ENCODE data around the gene GPS1.

GPS1 gene

GRCh38 chr17:82085031-82085861, 33.5 kb downstream of the GPS1 start (continued):
- no peak for TF ChIP-seq SNAI2 (CRISPR knock-in tag; IDR thresholded peaks at IDR 0.05)
- no peak for TF ChIP-seq CSRNP3 (CRISPR knock-in tag; IDR thresholded peaks at IDR 0.05)
- no peak for TF ChIP-seq CSDC2 (CRISPR knock-in tag; IDR thresholded peaks at IDR 0.05)
- TF ChIP-seq PPARA (CRISPR knock-in tag; IDR thresholded peaks at IDR 0.05; ENCODE audit: borderline replicate concordance), result no peak
- TF ChIP-seq ZNF565 (CRISPR knock-in tag; conservative IDR thresholded peaks at IDR 0.05; ENCODE audit: low read depth), result no peak

DNA sequence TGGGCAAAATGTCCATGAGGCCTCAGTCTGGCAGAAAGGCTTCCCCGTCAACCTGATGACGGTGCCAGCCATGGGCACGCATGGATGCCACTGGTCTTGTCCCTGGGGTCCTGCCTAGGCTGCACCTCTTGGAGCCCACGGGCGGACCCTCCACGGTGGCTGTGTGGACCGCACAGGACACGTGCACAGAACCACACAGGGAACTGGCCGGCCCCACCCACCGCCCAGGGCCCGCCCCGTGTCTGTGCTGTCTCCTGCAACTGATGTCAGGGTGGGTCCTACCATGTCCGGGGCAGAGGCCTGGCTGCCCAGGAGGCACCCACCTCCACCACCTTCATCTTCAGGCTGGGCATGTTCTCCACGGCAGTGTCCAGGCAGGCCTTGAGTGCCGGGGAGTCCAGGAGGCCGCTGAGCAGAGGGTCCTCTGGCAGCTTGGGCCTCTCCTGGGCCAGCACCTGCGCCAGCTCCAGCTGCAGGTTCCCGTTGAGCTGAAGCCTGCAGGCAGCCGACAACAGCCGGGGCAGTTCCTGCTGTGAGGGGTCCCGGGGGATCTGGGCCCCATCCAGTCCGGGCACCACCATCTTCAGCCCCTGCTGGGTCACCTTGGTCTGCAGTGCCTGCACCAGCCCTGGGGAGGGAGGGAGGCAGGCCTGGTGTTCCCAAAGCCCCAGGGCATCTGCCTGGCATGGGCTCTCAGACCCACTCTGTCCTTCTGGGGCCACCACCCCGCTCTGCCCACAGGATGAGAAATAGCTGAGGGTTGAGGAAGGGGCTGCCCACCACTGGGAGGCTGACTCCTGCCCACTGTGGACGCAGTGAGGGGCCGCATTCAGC, 34.5 kb downstream of the GPS1 start:
- TF ChIP-seq TSHZ2 (CRISPR knock-in tag; IDR thresholded peaks at IDR 0.05) (no peak), ZFP3 (CRISPR knock-in tag; IDR thresholded peaks at IDR 0.05) (no peak), ARNTL (CRISPR knock-in tag; IDR thresholded peaks at IDR 0.05; ENCODE audit: borderline replicate concordance, low read depth) (no peak), SNAI2 (CRISPR knock-in tag; IDR thresholded peaks at IDR 0.05) (no peak), ZNF565 (CRISPR knock-in tag; conservative IDR thresholded peaks at IDR 0.05; ENCODE audit: low read depth) (no peak), ISL1 (CRISPR knock-in tag; IDR thresholded peaks at IDR 0.05) (no peak), ESRRG (CRISPR knock-in tag; IDR thresholded peaks at IDR 0.05) (no peak), GLIS3 (CRISPR knock-in tag; IDR thresholded peaks at IDR 0.05) (no peak), RARB (CRISPR knock-in tag; IDR thresholded peaks at IDR 0.05) (no peak), TOX (CRISPR knock-in tag; IDR thresholded peaks at IDR 0.05; ENCODE audit: borderline replicate concordance) (no peak)
- ATAC-seq, result no peak

- no peak for ATAC-seq
These were observed 35.5 kb downstream of the GPS1 start for GRCh38 chr17:82086941-82087906.

DNA sequence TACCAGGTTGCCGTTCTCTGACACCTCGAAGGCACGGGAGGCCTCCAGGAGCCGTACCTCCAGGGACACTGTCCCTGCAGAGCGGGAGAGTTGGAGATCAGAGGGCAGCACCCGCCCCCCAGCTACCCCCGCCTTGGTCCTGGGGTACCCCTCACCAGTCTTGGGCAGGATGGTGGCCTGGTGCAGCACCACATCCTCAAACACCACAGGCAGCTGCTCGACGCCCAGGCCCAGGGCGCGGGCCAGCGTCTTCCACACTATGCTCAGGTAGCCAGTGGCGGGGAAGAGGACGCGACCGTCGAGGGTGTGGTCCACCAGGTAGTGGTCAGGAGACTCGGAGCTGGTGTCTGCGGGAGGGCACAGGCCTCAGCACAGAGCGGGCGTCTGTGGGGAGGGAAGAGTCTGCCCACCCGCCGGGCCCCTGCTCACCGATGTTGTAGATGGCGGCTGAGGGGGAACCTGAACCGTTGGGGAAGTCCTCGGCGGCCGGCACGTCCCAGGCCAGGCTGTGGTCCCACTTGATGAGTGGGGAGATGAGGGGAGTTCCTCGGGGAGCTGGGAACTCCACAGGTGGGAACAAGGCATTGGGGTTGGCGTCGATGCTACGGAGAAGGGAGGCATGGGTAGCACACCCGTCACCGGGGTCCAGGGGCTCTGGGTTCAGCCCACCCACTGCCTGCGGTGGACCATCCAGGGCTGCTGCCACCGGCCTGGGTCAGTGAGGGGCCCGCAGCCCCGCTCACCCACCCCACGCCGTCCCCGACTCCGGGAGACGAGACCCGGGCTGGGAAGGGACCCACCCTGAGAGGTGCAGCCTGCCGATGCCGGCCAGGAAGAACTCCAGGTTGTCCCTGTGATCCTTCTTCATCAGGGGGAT, 36.5 kb downstream of the GPS1 start:
- no peak for ATAC-seq
- no peak for TF ChIP-seq TCF4 (CRISPR knock-in tag; IDR thresholded peaks at IDR 0.05; ENCODE audit: borderline replicate concordance)
- TF ChIP-seq, protein P1, sequence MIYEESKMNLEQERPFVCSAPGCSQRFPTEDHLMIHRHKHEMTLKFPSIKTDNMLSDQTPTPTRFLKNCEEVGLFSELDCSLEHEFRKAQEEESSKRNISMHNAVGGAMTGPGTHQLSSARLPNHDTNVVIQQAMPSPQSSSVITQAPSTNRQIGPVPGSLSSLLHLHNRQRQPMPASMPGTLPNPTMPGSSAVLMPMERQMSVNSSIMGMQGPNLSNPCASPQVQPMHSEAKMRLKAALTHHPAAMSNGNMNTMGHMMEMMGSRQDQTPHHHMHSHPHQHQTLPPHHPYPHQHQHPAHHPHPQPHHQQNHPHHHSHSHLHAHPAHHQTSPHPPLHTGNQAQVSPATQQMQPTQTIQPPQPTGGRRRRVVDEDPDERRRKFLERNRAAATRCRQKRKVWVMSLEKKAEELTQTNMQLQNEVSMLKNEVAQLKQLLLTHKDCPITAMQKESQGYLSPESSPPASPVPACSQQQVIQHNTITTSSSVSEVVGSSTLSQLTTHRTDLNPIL (CRISPR knock-in tag; IDR thresholded peaks at IDR 0.05; ENCODE audit: low read depth), result no peak
- TF ChIP-seq, protein P2, sequence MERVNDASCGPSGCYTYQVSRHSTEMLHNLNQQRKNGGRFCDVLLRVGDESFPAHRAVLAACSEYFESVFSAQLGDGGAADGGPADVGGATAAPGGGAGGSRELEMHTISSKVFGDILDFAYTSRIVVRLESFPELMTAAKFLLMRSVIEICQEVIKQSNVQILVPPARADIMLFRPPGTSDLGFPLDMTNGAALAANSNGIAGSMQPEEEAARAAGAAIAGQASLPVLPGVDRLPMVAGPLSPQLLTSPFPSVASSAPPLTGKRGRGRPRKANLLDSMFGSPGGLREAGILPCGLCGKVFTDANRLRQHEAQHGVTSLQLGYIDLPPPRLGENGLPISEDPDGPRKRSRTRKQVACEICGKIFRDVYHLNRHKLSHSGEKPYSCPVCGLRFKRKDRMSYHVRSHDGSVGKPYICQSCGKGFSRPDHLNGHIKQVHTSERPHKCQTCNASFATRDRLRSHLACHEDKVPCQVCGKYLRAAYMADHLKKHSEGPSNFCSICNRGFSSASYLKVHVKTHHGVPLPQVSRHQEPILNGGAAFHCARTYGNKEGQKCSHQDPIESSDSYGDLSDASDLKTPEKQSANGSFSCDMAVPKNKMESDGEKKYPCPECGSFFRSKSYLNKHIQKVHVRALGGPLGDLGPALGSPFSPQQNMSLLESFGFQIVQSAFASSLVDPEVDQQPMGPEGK (CRISPR knock-in tag; IDR thresholded peaks at IDR 0.05; ENCODE audit: borderline replicate concordance), result no peak
- TF ChIP-seq ZC3H10 (CRISPR knock-in tag; IDR thresholded peaks at IDR 0.05), result no peak
- no peak for TF ChIP-seq RARB (CRISPR knock-in tag; IDR thresholded peaks at IDR 0.05)
- TF ChIP-seq CSDC2 (CRISPR knock-in tag; IDR thresholded peaks at IDR 0.05), result no peak
- no peak for TF ChIP-seq TSHZ2 (CRISPR knock-in tag; IDR thresholded peaks at IDR 0.05)

More at GRCh38 chr17:82086941-82087906, 35.5 kb downstream of the GPS1 start:
- TF ChIP-seq, protein P1 (CRISPR knock-in tag; IDR thresholded peaks at IDR 0.05; ENCODE audit: low read depth), result no peak
- TF ChIP-seq TCF4 (CRISPR knock-in tag; IDR thresholded peaks at IDR 0.05; ENCODE audit: borderline replicate concordance), result no peak
- TF ChIP-seq ZNF70 (CRISPR knock-in tag; IDR thresholded peaks at IDR 0.05), result no peak
